ENCODE measurements around the gene PRMT9. TPM values are rescaled to one million over a fixed set of nuclear protein-coding genes. Genes with fewer than 3 reads are reported as not detected.

Gene PRMT9
- 7.0 to 9.8 TPM (median 7.8 TPM) in 3 replicates for total RNA-seq
- long read RNA-seq, transcript PRMT9-201 (12 exons, 3,528 nt) = major isoform, 17 of 25 reads
- long read RNA-seq, partial matches to known transcripts = 3 of 25 reads
- long read RNA-seq, other reads (novel, unspliced or antisense) = 3 of 25 reads

- DNase-seq (ENCODE audit: low spot score) = peak; percentile 96
- peak within 1 kb of the TSS; percentile 82 for H3K4me3 Mint-ChIP-seq (ENCODE audit: unreplicated experiment)
- no peaks in the 10 kb centered on the region for H3K9me3 Mint-ChIP-seq (ENCODE audit: low read depth)
- H3K27ac Mint-ChIP-seq (ENCODE audit: unreplicated experiment) = peak within 1 kb of the TSS; percentile 99
- TF ChIP-seq, protein P1, sequence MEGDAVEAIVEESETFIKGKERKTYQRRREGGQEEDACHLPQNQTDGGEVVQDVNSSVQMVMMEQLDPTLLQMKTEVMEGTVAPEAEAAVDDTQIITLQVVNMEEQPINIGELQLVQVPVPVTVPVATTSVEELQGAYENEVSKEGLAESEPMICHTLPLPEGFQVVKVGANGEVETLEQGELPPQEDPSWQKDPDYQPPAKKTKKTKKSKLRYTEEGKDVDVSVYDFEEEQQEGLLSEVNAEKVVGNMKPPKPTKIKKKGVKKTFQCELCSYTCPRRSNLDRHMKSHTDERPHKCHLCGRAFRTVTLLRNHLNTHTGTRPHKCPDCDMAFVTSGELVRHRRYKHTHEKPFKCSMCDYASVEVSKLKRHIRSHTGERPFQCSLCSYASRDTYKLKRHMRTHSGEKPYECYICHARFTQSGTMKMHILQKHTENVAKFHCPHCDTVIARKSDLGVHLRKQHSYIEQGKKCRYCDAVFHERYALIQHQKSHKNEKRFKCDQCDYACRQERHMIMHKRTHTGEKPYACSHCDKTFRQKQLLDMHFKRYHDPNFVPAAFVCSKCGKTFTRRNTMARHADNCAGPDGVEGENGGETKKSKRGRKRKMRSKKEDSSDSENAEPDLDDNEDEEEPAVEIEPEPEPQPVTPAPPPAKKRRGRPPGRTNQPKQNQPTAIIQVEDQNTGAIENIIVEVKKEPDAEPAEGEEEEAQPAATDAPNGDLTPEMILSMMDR (IDR thresholded peaks at IDR 0.05) = peak; percentile 6
- peaks cover 1% of the 10 kb centered on the region for H3K36me3 Mint-ChIP-seq (ENCODE audit: low read depth)
- peaks cover 29% of the 10 kb centered on the region for H3K4me1 Mint-ChIP-seq (ENCODE audit: low read depth)
- no peaks in the 10 kb centered on the region for H3K27me3 Mint-ChIP-seq (ENCODE audit: low read depth)
Observed at GRCh38 chr4:147683717-147684700, at the start of gene PRMT9. TSS of gene PRMT9 (minus strand) at chr4:147684163. CDS start at chr4:147683987, 176 bp downstream.

DNA sequence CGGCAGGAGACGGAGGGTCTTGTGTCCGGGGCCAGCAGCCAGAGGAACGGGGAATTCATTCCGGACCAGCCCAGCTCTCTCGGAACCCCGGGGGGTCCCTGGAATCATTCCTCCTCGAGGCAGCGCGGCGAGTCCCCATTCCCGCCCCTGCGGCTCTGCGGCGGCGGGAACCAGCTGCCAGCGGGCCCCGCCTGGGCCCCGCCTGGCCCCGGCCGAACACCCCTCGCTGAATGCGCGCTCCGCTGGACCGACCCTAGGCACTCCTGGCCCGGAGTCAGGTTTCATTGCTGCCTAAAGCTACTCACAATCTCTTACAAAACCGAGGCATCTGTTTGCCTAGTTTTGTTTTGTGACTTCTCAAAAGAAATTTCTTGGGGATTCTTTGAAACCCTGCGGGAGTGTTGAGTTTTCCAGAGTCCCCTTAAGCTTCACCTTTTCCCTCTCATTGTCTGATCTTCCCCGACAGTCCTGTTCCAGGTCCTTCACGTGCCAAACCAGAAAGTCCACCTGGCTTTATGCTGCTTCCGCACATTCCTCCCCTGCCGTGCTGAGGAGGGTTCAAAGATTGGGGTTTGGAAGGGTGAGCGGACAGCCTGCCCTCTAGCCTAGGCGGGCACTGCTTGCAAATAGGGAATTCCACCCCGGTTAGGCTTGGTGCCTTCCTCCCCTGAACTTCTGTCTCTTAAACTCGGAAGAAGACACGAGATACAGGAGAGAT lies 48.7 kb upstream of the PRMT9 start:
- Mint-ChIP-seq H3K9me3 (ENCODE audit: low read depth) (no peaks in the 10 kb centered on the region), H3K36me3 (ENCODE audit: low read depth) (peaks cover 6% of the 10 kb centered on the region), H3K27me3 (ENCODE audit: low read depth) (no peaks in the 10 kb centered on the region), H3K4me1 (ENCODE audit: low read depth) (peaks cover 49% of the 10 kb centered on the region), H3K4me3 (ENCODE audit: unreplicated experiment) (peak overlapping the region; percentile 94), H3K27ac (ENCODE audit: unreplicated experiment) (peak overlapping the region; percentile 94)
- DNase-seq (ENCODE audit: low spot score) = no peak
- TF ChIP-seq, protein P1 (IDR thresholded peaks at IDR 0.05) = no peak

- Mint-ChIP-seq H3K36me3 (ENCODE audit: low read depth) (peaks cover 6% of the 10 kb centered on the region), H3K9me3 (ENCODE audit: low read depth) (no peaks in the 10 kb centered on the region), H3K4me1 (ENCODE audit: low read depth) (peaks cover 42% of the 10 kb centered on the region), H3K27ac (ENCODE audit: unreplicated experiment) (peak within 1 kb of the TSS; percentile 94), H3K4me3 (ENCODE audit: unreplicated experiment) (peak within 1 kb of the TSS; percentile 94), H3K27me3 (ENCODE audit: low read depth) (no peaks in the 10 kb centered on the region)
- no peak for DNase-seq (ENCODE audit: low spot score)
- TF ChIP-seq, protein P1 (IDR thresholded peaks at IDR 0.05) = no peak
Observed at GRCh38 chr4:147731580-147732517, 47.9 kb upstream of the PRMT9 start, which contains the start of gene ARHGAP10. TSS of gene ARHGAP10 (plus strand) at chr4:147732088. CDS start at chr4:147732302, 214 bp downstream.

GRCh38 chr4:147730333-147730732 lies 46.4 kb upstream of the PRMT9 start:
- no peak overlapping the region for H3K4me3 Mint-ChIP-seq (ENCODE audit: unreplicated experiment)
- no peaks in the 10 kb centered on the region for H3K27me3 Mint-ChIP-seq (ENCODE audit: low read depth)
- no peaks in the 10 kb centered on the region for H3K9me3 Mint-ChIP-seq (ENCODE audit: low read depth)
- TF ChIP-seq, protein P1 (IDR thresholded peaks at IDR 0.05) = peak; percentile 42
- H3K36me3 Mint-ChIP-seq (ENCODE audit: low read depth) = peaks cover 6% of the 10 kb centered on the region
- H3K27ac Mint-ChIP-seq (ENCODE audit: unreplicated experiment) = no peak overlapping the region
- H3K4me1 Mint-ChIP-seq (ENCODE audit: low read depth) = peaks cover 27% of the 10 kb centered on the region
- no peak for DNase-seq (ENCODE audit: low spot score)
